SK-N-SH treated with all-trans-retinoic acid at 6 μM for 48 hours (cell line): ENCODE data around the gene SUPT4H1.

Experiments used
- ATAC-seq: fragments of 200-7000 bp; cut with Tn5 transposase; 3 replicates; pipeline ENCODE4 v1.9.1; 2020; ENCODE audit warnings: mild to moderate bottlenecking, moderate library complexity
- ARNTL ChIP-seq: fragments of 450-650 bp; formaldehyde crosslinking; IDR thresholded peaks from 2 replicates; pipeline ENCODE4 v1.5.0; 2020; ENCODE audit warnings: low read depth, mild to moderate bottlenecking, moderate library complexity, borderline replicate concordance
- BACH2 ChIP-seq: fragments of 250-450 bp; sonication (Bioruptor Pico); IDR thresholded peaks from 2 replicates; pipeline ENCODE4 v1.9.0; 2021; ENCODE audit warnings: mild to moderate bottlenecking, borderline replicate concordance
- CSDC2 ChIP-seq: fragments of 250-450 bp; sonication (Bioruptor Pico); IDR thresholded peaks from 2 replicates; pipeline ENCODE4 v1.5.0; 2020; ENCODE audit warnings: mild to moderate bottlenecking, moderate library complexity
- ESRRG ChIP-seq: fragments of 250-450 bp; sonication (Bioruptor Pico); IDR thresholded peaks from 2 replicates; pipeline ENCODE4 v1.6.1; 2021; ENCODE audit warnings: mild to moderate bottlenecking
- GLIS3 ChIP-seq: fragments of 250-450 bp; sonication (Bioruptor Pico); IDR thresholded peaks from 2 replicates; pipeline ENCODE4 v1.5.0; 2020; ENCODE audit warnings: mild to moderate bottlenecking, moderate library complexity
- ISL1 ChIP-seq: fragments of 250-450 bp; sonication (Bioruptor Pico); IDR thresholded peaks from 2 replicates; pipeline ENCODE4 v2.1.2; 2022; ENCODE audit warnings: mild to moderate bottlenecking, moderate library complexity
- OSR1 ChIP-seq: fragments of 250-450 bp; sonication (Bioruptor Pico); IDR thresholded peaks from 2 replicates; pipeline ENCODE4 v1.8.0; 2022; ENCODE audit warnings: moderate library complexity, mild to moderate bottlenecking, inconsistent platforms
- PPARA ChIP-seq: fragments of 250-450 bp; sonication (Bioruptor Pico); IDR thresholded peaks from 2 replicates; pipeline ENCODE4 v1.5.0; 2020; ENCODE audit warnings: mild to moderate bottlenecking, borderline replicate concordance
- TCF4 ChIP-seq: fragments of 250-450 bp; sonication (Bioruptor Pico); IDR thresholded peaks from 2 replicates; pipeline ENCODE4 v1.8.0; 2021; ENCODE audit warnings: mild to moderate bottlenecking, moderate library complexity, borderline replicate concordance
- ZC3H10 ChIP-seq: fragments of 250-450 bp; sonication (Bioruptor Pico); IDR thresholded peaks from 2 replicates; pipeline ENCODE4 v1.5.1; 2021; ENCODE audit warnings: mild to moderate bottlenecking, moderate library complexity
- ZFP3 ChIP-seq: fragments of 250-450 bp; sonication (Bioruptor Pico); IDR thresholded peaks from 2 replicates; pipeline ENCODE4 v1.5.0; 2020; ENCODE audit warnings: mild to moderate bottlenecking, moderate library complexity
- ZFP30 ChIP-seq: fragments of 450-650 bp; formaldehyde crosslinking; IDR thresholded peaks from 2 replicates; pipeline ENCODE4 v1.5.0; 2022; ENCODE audit warnings: mild to moderate bottlenecking, moderate library complexity
- ZNF565 ChIP-seq: fragments of 450-650 bp; formaldehyde crosslinking; conservative IDR thresholded peaks from 2 replicates; pipeline ENCODE4 v1.5.0; 2020; ENCODE audit warnings: low read depth, mild to moderate bottlenecking, moderate library complexity
- ZNF70 ChIP-seq: fragments of 450-650 bp; formaldehyde crosslinking; IDR thresholded peaks from 2 replicates; pipeline ENCODE4 v1.5.0; 2020; ENCODE audit warnings: mild to moderate bottlenecking, moderate library complexity
- ZNF8 ChIP-seq: fragments of 450-650 bp; formaldehyde crosslinking; IDR thresholded peaks from 2 replicates; pipeline ENCODE4 v1.5.0; 2020; ENCODE audit warnings: mild to moderate bottlenecking, moderate library complexity
- TF ChIP-seq, protein P1 (sequence below): fragments of 250-450 bp; sonication (Bioruptor Pico); IDR thresholded peaks from 2 replicates; pipeline ENCODE4 v1.5.1; 2020; ENCODE audit warnings: low read depth, mild to moderate bottlenecking, moderate library complexity
- TF ChIP-seq, protein P2 (sequence below): fragments of 250-450 bp; sonication (Bioruptor Pico); IDR thresholded peaks from 2 replicates; pipeline ENCODE4 v1.8.0; 2021; ENCODE audit warnings: low read depth, mild to moderate bottlenecking, moderate library complexity, borderline replicate concordance
- TF ChIP-seq, protein P3 (sequence below): fragments of 250-450 bp; sonication (Bioruptor Pico); IDR thresholded peaks from 2 replicates; pipeline ENCODE4 v1.5.0; 2020; ENCODE audit warnings: mild to moderate bottlenecking, moderate library complexity
- TF ChIP-seq, protein P4 (sequence below): fragments of 250-450 bp; sonication (Bioruptor Pico); IDR thresholded peaks from 2 replicates; pipeline ENCODE4 v1.8.0; 2020; ENCODE audit warnings: mild to moderate bottlenecking, moderate library complexity, borderline replicate concordance

The SUPT4H1 gene

DNA sequence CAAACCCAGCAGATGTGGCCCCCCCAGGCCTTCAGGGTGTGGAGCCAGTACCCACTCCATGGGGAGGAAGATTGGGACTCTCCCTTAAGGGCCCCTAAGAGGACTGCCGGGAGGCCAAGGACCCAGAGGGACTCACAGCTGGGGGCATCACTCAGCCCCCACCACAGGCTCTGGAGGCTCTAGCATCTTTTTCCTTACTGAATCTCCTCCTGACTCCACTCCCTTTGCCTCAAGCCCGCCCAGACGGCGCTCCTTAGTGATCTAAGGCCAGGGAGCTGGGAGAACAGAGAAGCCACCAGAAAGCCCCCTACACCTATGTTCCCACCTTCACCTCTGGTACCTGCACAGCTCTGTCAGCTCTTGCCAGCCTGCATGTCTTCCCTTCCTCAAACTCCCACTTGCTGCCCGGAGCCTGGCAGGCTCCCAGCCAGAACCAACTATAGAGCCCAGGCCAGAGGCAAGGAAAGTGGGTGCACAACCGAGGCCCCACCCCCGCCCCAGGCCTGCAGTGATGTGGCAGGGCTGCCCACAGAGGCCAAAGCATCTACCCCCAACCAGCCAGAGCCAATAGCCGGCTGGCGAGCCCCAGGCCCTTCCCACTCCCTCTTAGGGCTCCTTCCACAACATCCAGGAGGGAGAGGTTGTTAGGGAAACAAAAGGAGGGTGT, 48.9 kb downstream of the SUPT4H1 start:
- no peak for ATAC-seq
- no peak for TF ChIP-seq PPARA

DNA sequence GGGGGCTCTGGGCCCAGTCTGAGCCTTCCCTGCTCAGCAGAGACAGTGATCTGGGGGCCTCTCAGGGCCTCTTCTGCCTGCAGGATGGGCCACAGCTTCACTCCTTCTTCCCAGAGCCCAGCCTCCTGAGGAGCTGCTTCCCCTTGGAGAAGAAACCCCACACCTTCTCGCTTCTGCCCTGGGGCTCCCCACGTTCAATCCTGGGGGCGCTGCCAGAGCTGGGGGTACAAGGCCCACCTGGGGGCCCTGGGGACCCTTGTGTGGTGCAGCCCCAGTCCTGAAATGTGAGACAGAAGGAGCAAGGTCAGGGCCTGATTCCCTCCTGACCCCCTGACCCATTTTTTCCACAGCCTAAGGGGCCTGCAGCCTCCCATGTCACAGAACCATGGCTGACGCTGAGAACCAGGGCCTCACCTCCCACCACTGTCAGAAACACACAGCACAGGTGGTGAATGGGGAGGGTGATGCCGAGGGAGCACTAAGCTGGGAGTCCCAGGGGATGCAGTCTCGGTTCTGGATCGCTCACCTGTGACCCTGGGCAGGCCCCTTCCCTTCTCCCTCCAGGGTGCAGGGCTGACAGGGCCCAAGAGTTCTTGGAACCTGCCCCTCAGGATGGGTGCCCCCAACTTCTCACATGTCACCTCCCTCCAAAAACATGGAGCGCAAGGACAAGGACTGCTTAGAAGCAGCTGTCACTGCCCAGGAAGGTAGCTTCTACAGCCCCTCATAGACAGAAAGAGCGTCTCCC, 49.7 kb downstream of the SUPT4H1 start:
- no peak for ATAC-seq
- TF ChIP-seq BACH2 (CRISPR knock-in tag): no peak
- TF ChIP-seq, protein P1, sequence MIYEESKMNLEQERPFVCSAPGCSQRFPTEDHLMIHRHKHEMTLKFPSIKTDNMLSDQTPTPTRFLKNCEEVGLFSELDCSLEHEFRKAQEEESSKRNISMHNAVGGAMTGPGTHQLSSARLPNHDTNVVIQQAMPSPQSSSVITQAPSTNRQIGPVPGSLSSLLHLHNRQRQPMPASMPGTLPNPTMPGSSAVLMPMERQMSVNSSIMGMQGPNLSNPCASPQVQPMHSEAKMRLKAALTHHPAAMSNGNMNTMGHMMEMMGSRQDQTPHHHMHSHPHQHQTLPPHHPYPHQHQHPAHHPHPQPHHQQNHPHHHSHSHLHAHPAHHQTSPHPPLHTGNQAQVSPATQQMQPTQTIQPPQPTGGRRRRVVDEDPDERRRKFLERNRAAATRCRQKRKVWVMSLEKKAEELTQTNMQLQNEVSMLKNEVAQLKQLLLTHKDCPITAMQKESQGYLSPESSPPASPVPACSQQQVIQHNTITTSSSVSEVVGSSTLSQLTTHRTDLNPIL (CRISPR knock-in tag): no peak
- no peak for TF ChIP-seq CSDC2 (CRISPR knock-in tag)
- TF ChIP-seq, all 23 proteins: peak for 0

DNA sequence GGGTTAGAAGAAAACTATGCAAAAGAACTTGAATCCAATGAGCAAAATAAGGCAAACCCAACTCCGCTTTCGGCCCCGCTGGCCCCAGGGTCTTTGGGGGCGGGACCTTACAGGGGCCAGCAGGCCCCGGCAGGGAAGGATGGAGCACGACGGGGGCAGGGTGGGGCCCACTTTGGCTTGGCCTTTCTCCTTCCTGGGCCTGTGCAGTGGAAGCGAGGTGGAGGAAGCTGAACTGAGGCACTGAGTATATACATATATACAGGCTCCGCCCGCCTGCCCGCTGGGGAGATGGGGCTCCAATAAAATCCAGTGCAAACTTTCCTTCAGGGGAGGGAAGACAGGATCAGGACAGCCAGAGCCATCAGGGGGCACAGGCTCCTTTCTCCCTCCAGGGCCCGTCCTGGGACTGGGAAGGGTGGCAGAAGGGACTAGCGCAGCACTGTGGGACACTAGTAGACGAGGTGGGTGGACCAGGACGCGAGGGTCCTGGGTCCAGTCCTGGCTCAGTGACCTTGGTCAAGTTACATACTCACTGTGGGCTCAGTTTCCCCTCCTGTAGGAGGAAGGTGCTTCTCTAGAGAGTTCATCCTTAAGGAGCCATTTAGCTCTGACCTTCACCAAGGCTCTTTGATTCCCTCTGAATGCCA, 50.4 kb downstream of the SUPT4H1 start:
- TF ChIP-seq ZNF8 (CRISPR knock-in tag) (no peak), ZNF70 (CRISPR knock-in tag) (no peak), OSR1 (CRISPR knock-in tag) (no peak), ZFP30 (CRISPR knock-in tag) (no peak), ESRRG (CRISPR knock-in tag) (no peak), ZFP3 (no peak), ARNTL (no peak), GLIS3 (CRISPR knock-in tag) (no peak), TCF4 (CRISPR knock-in tag) (no peak), ZNF565 (no peak), BACH2 (CRISPR knock-in tag) (no peak), ISL1 (CRISPR knock-in tag) (no peak), ZC3H10 (no peak), PPARA (no peak)
- TF ChIP-seq, protein P2, sequence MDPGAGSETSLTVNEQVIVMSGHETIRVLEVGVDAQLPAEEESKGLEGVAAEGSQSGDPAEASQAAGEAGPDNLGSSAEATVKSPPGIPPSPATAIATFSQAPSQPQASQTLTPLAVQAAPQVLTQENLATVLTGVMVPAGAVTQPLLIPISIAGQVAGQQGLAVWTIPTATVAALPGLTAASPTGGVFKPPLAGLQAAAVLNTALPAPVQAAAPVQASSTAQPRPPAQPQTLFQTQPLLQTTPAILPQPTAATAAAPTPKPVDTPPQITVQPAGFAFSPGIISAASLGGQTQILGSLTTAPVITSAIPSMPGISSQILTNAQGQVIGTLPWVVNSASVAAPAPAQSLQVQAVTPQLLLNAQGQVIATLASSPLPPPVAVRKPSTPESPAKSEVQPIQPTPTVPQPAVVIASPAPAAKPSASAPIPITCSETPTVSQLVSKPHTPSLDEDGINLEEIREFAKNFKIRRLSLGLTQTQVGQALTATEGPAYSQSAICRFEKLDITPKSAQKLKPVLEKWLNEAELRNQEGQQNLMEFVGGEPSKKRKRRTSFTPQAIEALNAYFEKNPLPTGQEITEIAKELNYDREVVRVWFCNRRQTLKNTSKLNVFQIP (CRISPR knock-in tag): no peak
- TF ChIP-seq, protein P3, sequence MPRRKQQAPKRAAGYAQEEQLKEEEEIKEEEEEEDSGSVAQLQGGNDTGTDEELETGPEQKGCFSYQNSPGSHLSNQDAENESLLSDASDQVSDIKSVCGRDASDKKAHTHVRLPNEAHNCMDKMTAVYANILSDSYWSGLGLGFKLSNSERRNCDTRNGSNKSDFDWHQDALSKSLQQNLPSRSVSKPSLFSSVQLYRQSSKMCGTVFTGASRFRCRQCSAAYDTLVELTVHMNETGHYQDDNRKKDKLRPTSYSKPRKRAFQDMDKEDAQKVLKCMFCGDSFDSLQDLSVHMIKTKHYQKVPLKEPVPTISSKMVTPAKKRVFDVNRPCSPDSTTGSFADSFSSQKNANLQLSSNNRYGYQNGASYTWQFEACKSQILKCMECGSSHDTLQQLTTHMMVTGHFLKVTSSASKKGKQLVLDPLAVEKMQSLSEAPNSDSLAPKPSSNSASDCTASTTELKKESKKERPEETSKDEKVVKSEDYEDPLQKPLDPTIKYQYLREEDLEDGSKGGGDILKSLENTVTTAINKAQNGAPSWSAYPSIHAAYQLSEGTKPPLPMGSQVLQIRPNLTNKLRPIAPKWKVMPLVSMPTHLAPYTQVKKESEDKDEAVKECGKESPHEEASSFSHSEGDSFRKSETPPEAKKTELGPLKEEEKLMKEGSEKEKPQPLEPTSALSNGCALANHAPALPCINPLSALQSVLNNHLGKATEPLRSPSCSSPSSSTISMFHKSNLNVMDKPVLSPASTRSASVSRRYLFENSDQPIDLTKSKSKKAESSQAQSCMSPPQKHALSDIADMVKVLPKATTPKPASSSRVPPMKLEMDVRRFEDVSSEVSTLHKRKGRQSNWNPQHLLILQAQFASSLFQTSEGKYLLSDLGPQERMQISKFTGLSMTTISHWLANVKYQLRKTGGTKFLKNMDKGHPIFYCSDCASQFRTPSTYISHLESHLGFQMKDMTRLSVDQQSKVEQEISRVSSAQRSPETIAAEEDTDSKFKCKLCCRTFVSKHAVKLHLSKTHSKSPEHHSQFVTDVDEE (CRISPR knock-in tag): no peak
- TF ChIP-seq, protein P1 (CRISPR knock-in tag): no peak
- TF ChIP-seq, protein P4, sequence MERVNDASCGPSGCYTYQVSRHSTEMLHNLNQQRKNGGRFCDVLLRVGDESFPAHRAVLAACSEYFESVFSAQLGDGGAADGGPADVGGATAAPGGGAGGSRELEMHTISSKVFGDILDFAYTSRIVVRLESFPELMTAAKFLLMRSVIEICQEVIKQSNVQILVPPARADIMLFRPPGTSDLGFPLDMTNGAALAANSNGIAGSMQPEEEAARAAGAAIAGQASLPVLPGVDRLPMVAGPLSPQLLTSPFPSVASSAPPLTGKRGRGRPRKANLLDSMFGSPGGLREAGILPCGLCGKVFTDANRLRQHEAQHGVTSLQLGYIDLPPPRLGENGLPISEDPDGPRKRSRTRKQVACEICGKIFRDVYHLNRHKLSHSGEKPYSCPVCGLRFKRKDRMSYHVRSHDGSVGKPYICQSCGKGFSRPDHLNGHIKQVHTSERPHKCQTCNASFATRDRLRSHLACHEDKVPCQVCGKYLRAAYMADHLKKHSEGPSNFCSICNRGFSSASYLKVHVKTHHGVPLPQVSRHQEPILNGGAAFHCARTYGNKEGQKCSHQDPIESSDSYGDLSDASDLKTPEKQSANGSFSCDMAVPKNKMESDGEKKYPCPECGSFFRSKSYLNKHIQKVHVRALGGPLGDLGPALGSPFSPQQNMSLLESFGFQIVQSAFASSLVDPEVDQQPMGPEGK (CRISPR knock-in tag): no peak
- no peak for ATAC-seq
